ENCODE results near the gene CUTA.

Gene CUTA

DNA sequence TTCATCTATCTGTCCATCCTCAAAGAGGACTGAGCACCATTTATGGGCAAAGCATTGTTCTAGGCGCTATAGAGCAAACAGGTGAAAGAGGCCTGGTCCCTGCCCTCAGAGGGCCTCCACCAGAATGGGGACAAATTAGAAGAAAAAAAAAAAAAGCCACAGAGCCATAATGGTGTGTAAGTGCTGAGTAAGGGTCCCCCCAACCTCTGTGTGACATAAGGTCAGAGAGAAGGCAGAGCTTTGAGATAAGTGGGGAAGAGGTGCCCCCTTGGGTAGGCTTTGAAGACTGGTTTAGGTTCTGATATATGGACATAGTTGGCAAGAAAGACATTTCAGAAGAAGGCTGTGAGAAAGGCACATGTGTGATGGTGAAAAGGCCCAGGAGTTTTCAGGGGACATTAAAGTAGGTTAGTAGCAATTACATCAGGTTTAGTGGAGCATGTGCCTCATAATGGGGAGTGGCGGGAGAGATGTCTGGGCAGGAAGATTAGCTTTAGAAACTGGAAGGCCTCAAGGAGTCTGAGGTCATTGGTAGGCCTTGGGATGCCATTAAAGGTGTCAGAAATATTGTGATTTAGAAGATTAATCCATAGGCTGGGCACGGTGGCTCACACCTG, 21.2 kb upstream of the CUTA start:
- peaks cover 11% of the 10 kb centered on the region for H3K36me3 ChIP-seq (ENCODE audit: control insufficient read depth, insufficient read depth, low read length)
- TF ChIP-seq, protein P1, sequence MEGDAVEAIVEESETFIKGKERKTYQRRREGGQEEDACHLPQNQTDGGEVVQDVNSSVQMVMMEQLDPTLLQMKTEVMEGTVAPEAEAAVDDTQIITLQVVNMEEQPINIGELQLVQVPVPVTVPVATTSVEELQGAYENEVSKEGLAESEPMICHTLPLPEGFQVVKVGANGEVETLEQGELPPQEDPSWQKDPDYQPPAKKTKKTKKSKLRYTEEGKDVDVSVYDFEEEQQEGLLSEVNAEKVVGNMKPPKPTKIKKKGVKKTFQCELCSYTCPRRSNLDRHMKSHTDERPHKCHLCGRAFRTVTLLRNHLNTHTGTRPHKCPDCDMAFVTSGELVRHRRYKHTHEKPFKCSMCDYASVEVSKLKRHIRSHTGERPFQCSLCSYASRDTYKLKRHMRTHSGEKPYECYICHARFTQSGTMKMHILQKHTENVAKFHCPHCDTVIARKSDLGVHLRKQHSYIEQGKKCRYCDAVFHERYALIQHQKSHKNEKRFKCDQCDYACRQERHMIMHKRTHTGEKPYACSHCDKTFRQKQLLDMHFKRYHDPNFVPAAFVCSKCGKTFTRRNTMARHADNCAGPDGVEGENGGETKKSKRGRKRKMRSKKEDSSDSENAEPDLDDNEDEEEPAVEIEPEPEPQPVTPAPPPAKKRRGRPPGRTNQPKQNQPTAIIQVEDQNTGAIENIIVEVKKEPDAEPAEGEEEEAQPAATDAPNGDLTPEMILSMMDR (IDR thresholded peaks at IDR 0.05; ENCODE audit: insufficient read depth, low read length, poor library complexity, severe bottlenecking): no peak
- no peak for DNase-seq (ENCODE audit: extremely low read depth, insufficient read length)

DNA sequence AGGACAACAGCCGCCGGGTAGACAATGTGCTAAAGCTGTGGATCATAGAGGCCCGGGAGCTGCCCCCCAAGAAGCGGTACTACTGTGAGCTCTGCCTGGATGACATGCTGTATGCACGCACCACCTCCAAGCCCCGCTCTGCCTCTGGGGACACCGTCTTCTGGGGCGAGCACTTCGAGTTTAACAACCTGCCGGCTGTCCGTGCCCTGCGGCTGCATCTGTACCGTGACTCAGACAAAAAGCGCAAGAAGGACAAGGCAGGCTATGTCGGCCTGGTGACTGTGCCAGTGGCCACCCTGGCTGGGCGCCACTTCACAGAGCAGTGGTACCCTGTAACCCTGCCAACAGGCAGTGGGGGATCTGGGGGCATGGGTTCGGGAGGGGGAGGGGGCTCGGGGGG, 19.8 kb upstream of the CUTA start:
- Histone ChIP-seq H3K27me3 (replicated peaks; ENCODE audit: control insufficient read depth, insufficient read depth, low read length) (no peaks in the 10 kb centered on the region), H3K4me3 (replicated peaks; ENCODE audit: low read depth, low read length) (no peak overlapping the region), H3K36me3 (ENCODE audit: control insufficient read depth, insufficient read depth, low read length) (peaks cover 13% of the 10 kb centered on the region)
- TF ChIP-seq, protein P1 (IDR thresholded peaks at IDR 0.05; ENCODE audit: insufficient read depth, low read length, poor library complexity, severe bottlenecking): no peak
- no peak for DNase-seq (ENCODE audit: extremely low read depth, insufficient read length)

More for the DNA sequence above, 21.2 kb upstream of the CUTA start:
- Histone ChIP-seq H3K4me3 (replicated peaks; ENCODE audit: low read depth, low read length) (no peak overlapping the region), H3K27me3 (replicated peaks; ENCODE audit: control insufficient read depth, insufficient read depth, low read length) (no peaks in the 10 kb centered on the region)

DNA sequence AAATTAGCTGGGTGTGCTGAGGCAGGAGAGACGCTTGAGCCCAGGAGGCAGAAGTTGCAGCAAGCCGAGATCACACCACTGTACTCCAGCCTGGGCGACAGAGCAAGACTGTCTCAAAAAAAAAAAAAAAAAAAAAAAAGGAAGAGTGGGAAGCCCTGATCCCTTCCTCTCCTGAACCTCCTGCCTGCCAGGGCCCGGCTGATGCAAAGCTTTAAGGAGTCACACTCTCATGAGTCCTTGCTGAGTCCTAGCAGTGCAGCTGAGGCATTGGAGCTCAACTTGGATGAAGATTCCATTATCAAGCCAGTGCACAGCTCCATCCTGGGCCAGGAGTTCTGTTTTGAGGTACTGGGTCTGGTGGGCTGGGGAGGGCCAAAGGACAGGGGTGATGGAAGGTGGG, 17.1 kb upstream of the CUTA start:
- Histone ChIP-seq H3K36me3 (ENCODE audit: control insufficient read depth, insufficient read depth, low read length) (peaks cover 11% of the 10 kb centered on the region), H3K4me3 (replicated peaks; ENCODE audit: low read depth, low read length) (no peak overlapping the region), H3K27me3 (replicated peaks; ENCODE audit: control insufficient read depth, insufficient read depth, low read length) (no peaks in the 10 kb centered on the region)
- TF ChIP-seq, protein P1 (IDR thresholded peaks at IDR 0.05; ENCODE audit: insufficient read depth, low read length, poor library complexity, severe bottlenecking): no peak
- no peak for DNase-seq (ENCODE audit: extremely low read depth, insufficient read length)

DNA sequence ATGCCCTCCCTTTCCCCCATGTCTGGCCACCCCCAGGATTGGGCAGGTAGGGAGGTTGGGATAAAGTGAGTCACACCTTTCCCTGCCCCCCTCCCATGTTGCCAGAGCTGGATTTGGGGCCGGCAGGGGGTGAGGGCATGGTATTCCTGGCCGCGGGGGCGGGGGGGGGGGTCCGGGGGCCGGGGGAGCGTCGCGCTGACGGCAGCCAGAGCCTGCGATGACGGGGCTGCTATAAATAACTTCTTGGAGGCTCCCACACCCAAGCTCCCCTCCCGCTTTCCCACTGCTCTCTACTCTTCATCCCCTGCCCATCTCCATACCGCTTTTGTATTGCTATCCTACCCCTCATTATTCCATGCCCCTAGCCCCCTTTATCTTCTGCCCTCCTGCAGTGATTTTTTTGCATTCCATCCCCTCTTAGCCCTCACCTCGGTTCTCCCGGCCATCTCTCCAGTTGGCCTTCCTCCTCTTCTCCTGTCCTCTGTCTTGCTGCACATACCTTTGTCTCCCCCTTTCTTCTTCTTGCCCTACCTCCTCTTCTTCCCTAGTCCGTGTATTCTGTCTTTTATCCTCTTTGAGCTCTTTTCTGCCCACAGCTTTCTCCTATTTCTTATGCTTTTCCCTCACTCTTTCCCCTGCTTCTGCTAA, 15.8 kb upstream of the CUTA start:
- TF ChIP-seq, protein P1 (IDR thresholded peaks at IDR 0.05; ENCODE audit: insufficient read depth, low read length, poor library complexity, severe bottlenecking): no peak
- H3K4me3 ChIP-seq (replicated peaks; ENCODE audit: low read depth, low read length): no peak overlapping the region
- H3K27me3 ChIP-seq (replicated peaks; ENCODE audit: control insufficient read depth, insufficient read depth, low read length): no peaks in the 10 kb centered on the region
- DNase-seq (ENCODE audit: extremely low read depth, insufficient read length): no peak
- H3K36me3 ChIP-seq (ENCODE audit: control insufficient read depth, insufficient read depth, low read length): peaks cover 11% of the 10 kb centered on the region

DNA sequence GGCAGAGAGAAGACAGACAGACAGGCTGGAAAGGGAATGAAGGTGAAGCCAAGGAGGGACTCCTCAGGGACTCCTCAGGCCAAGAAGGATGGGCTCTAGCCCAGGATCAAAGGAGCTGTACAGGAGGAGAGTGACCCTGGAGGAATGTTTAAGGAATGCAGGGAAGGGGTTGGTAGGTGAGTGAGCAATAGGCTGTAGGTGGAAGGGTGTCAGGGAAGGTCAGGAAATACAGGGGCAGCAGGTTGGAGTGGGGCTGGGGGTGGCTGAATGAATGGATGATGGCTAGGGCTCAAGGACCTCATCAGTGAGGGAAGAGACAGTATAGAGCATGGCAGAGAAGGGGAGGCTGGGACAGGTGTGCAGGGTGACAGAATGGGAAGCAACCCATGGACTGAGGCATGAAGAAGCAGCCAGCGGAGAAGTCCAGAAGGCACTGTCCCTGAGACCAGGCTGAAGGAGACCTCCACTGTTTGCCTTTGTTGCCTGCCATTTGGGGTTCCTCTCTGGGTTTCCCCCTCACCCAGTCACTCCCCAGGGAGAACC, 15.2 kb upstream of the CUTA start:
- DNase-seq (ENCODE audit: extremely low read depth, insufficient read length): no peak
- peaks cover 6% of the 10 kb centered on the region; the same call in 1 of the 2 replicates for H3K36me3 ChIP-seq (ENCODE audit: control insufficient read depth, insufficient read depth, low read length)
- H3K4me3 ChIP-seq (replicated peaks; ENCODE audit: low read depth, low read length): no peak overlapping the region
- TF ChIP-seq, protein P1 (IDR thresholded peaks at IDR 0.05; ENCODE audit: insufficient read depth, low read length, poor library complexity, severe bottlenecking): no peak
- H3K27me3 ChIP-seq (replicated peaks; ENCODE audit: control insufficient read depth, insufficient read depth, low read length): no peaks in the 10 kb centered on the region
